Endothelial cell (in vitro differentiated cells): ENCODE measurements around the gene DPYSL5. TPM values are rescaled to one million over a fixed set of nuclear protein-coding genes. Genes with fewer than 3 reads are reported as not detected.

Source experiments
- DNase-seq: peaks from one replicate; pipeline ENCODE4 v3.0.0; 2021; ENCODE audit warnings: low spot score
- H3K27ac Mint-ChIP-seq: one replicate; pipeline ENCODE4 v1.8.0; 2021; ENCODE audit warnings: mixed read lengths, inconsistent platforms; ENCODE audit not compliant: unreplicated experiment
- H3K27me3 Mint-ChIP-seq: one replicate; pipeline ENCODE4 v1.8.0; 2021; ENCODE audit warnings: mild to moderate bottlenecking, moderate library complexity, mixed read lengths, inconsistent platforms; ENCODE audit not compliant: unreplicated experiment
- H3K36me3 Mint-ChIP-seq: one replicate; pipeline ENCODE4 v1.8.0; 2021; ENCODE audit warnings: mild to moderate bottlenecking, low read depth, mixed read lengths, inconsistent platforms; ENCODE audit not compliant: unreplicated experiment
- H3K4me1 Mint-ChIP-seq: one replicate; pipeline ENCODE4 v1.8.0; 2021; ENCODE audit warnings: mild to moderate bottlenecking, mixed read lengths, inconsistent platforms; ENCODE audit not compliant: unreplicated experiment
- H3K4me3 Mint-ChIP-seq: one replicate; pipeline ENCODE4 v1.8.0; 2021; ENCODE audit warnings: mild to moderate bottlenecking, mixed read lengths, inconsistent platforms; ENCODE audit not compliant: unreplicated experiment
- H3K9me3 Mint-ChIP-seq: one replicate; pipeline ENCODE4 v1.8.0; 2021; ENCODE audit warnings: mixed read lengths, inconsistent platforms; ENCODE audit not compliant: unreplicated experiment
- long read RNA-seq: library from polyadenylated mRNA; unstranded; transcript quantifications from one replicate; pipeline ENCODE4 v2.0.0, GENCODE V29; 2020; ENCODE audit not compliant: unreplicated experiment
- total RNA-seq: library from RNA; stranded (reverse); fragmentation: NEBNext Ultra II Directional; extraction: Animal tissue kit (Norgen Biotek cat#: 25700); gene quantifications from one replicate; pipeline ENCODE4 v1.2.1, GENCODE V29; 2021; ENCODE audit not compliant: unreplicated experiment
- TF ChIP-seq, protein P1 (sequence below): fragments of 200-600 bp; sonication (generic); IDR thresholded peaks from one replicate; pipeline ENCODE4 v1.5.0; 2021; ENCODE audit warnings: antibody characterized with exemption; ENCODE audit not compliant: unreplicated experiment

The DPYSL5 gene, protein sequence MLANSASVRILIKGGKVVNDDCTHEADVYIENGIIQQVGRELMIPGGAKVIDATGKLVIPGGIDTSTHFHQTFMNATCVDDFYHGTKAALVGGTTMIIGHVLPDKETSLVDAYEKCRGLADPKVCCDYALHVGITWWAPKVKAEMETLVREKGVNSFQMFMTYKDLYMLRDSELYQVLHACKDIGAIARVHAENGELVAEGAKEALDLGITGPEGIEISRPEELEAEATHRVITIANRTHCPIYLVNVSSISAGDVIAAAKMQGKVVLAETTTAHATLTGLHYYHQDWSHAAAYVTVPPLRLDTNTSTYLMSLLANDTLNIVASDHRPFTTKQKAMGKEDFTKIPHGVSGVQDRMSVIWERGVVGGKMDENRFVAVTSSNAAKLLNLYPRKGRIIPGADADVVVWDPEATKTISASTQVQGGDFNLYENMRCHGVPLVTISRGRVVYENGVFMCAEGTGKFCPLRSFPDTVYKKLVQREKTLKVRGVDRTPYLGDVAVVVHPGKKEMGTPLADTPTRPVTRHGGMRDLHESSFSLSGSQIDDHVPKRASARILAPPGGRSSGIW
- 0.23 TPM for total RNA-seq
- long read RNA-seq = 0 reads

- TF ChIP-seq, protein P1, sequence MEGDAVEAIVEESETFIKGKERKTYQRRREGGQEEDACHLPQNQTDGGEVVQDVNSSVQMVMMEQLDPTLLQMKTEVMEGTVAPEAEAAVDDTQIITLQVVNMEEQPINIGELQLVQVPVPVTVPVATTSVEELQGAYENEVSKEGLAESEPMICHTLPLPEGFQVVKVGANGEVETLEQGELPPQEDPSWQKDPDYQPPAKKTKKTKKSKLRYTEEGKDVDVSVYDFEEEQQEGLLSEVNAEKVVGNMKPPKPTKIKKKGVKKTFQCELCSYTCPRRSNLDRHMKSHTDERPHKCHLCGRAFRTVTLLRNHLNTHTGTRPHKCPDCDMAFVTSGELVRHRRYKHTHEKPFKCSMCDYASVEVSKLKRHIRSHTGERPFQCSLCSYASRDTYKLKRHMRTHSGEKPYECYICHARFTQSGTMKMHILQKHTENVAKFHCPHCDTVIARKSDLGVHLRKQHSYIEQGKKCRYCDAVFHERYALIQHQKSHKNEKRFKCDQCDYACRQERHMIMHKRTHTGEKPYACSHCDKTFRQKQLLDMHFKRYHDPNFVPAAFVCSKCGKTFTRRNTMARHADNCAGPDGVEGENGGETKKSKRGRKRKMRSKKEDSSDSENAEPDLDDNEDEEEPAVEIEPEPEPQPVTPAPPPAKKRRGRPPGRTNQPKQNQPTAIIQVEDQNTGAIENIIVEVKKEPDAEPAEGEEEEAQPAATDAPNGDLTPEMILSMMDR = no peak
- H3K4me3 Mint-ChIP-seq = peak within 1 kb of the TSS; percentile 71
- no peaks in the 10 kb centered on the region for H3K36me3 Mint-ChIP-seq
- H3K27ac Mint-ChIP-seq = no peak within 1 kb of the TSS
- DNase-seq = peak; percentile 51
- peaks cover 7% of the 10 kb centered on the region for H3K27me3 Mint-ChIP-seq
- H3K4me1 Mint-ChIP-seq = peaks cover 3% of the 10 kb centered on the region
- H3K9me3 Mint-ChIP-seq = no peaks in the 10 kb centered on the region
Observed at GRCh38 chr2:26847655-26848335, at the start of gene DPYSL5. Gene DPYSL5, plus strand, starts transcription at chr2:26848132. Its CDS starts 50,368 bp downstream, at chr2:26898500.

GRCh38 chr2:26801328-26801727 lies 46.6 kb upstream of the DPYSL5 start:
- H3K9me3 Mint-ChIP-seq = no peaks in the 10 kb centered on the region
- no peak for DNase-seq
- TF ChIP-seq, protein P1 = no peak
- peaks cover under 1% of the 10 kb centered on the region for H3K36me3 Mint-ChIP-seq
- H3K4me1 Mint-ChIP-seq = no peaks in the 10 kb centered on the region
- no peak overlapping the region for H3K4me3 Mint-ChIP-seq
- H3K27ac Mint-ChIP-seq = no peak overlapping the region
- peaks cover 3% of the 10 kb centered on the region for H3K27me3 Mint-ChIP-seq

DNA sequence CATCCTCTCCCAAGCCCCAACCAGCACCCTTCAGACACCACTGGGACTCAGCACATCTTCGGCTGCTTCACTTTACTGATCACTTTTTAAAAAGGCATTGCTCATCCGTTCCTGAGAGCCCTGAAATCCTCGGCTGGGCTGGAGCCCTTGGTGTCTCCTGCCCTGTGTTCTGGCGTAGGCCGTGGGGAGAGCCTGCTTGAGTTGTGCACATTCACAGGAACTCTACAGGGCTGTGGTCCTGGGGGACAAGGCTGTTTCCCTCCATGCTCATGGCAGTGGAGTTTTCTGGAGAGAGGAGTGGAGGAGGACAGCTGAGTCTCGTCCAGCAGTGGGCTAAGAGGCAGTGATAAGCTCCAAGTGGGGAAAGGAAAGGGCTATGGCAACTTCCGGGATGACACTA lies 46.1 kb upstream of the DPYSL5 start:
- no peaks in the 10 kb centered on the region for H3K9me3 Mint-ChIP-seq
- no peak for DNase-seq
- H3K4me1 Mint-ChIP-seq = no peaks in the 10 kb centered on the region
- H3K27ac Mint-ChIP-seq = no peak overlapping the region
- H3K4me3 Mint-ChIP-seq = no peak overlapping the region
- H3K27me3 Mint-ChIP-seq = peaks cover 3% of the 10 kb centered on the region
- no peaks in the 10 kb centered on the region for H3K36me3 Mint-ChIP-seq
- TF ChIP-seq, protein P1 = no peak

GRCh38 chr2:26805241-26805676 lies 42.7 kb upstream of the DPYSL5 start:
- DNase-seq = no peak
- Mint-ChIP-seq H3K9me3 (no peaks in the 10 kb centered on the region), H3K4me1 (peaks cover 5% of the 10 kb centered on the region), H3K27ac (no peak overlapping the region), H3K36me3 (no peaks in the 10 kb centered on the region), H3K4me3 (no peak overlapping the region), H3K27me3 (peaks cover 3% of the 10 kb centered on the region)
- TF ChIP-seq, protein P1 = no peak
